K562 (cell line): Measurements from ENCODE around the gene TRIM33. TPM values are rescaled to one million over a fixed set of nuclear protein-coding genes. Genes with fewer than 3 reads are reported as not detected.
A peak's percentile ranks its signal among the peaks of the same experiment; 100 is the strongest.

Experiments used
- ARID1B ChIP-seq: fragments of 450-650 bp; IDR thresholded peaks from 2 replicates; pipeline ENCODE4 v1.6.1; 2016; ENCODE audit warnings: antibody characterized with exemption, mild to moderate bottlenecking, inconsistent platforms
- BRD4 ChIP-seq: fragments of 200-600 bp; sonication (generic); IDR thresholded peaks from 2 replicates; pipeline ENCODE4 v1.6.1; 2017; ENCODE audit warnings: inconsistent platforms
- CEBPG ChIP-seq, 3 experiments: fragments of 200-800 bp in 1 of 3; sonication (Bioruptor generic) in 1 of 3; sonication (generic) in 1 of 3; formaldehyde crosslinking in 1 of 3; IDR thresholded peaks in 2 of 3; conservative IDR thresholded peaks in 1 of 3; 2 replicates each; pipeline versions ENCODE4 v1.6.1 to v1.8.0; 2016 to 2022; ENCODE audit warnings: missing compliant biosample characterization in 2 of 3, missing genetic modification characterization in 2 of 3, mild to moderate bottlenecking in 1 of 3, missing genetic modification reagents in 1 of 3
- ELF1 ChIP-seq: fragments of 200-800 bp; sonication (Bioruptor generic); IDR thresholded peaks from 2 replicates; pipeline ENCODE4 v1.6.1; 2016; ENCODE audit warnings: missing genetic modification characterization, missing compliant biosample characterization
- ELF4 ChIP-seq: fragments of 450-650 bp; formaldehyde crosslinking; IDR thresholded peaks from 2 replicates; pipeline ENCODE4 v1.4.0; 2022; ENCODE audit warnings: missing genetic modification characterization
- EZH2 ChIP-seq: IDR thresholded peaks from 2 replicates; pipeline ENCODE4 v1.6.1; 2012; ENCODE audit warnings: low read depth, mild to moderate bottlenecking, inconsistent platforms, low read length, borderline replicate concordance
- FOXA1 ChIP-seq: fragments of 450-650 bp; IDR thresholded peaks from 2 replicates; pipeline ENCODE4 v1.6.1; 2016; ENCODE audit warnings: mild to moderate bottlenecking, borderline replicate concordance
- FOXA3 ChIP-seq, 2 experiments: fragments of 450-650 bp in 1 of 2; sonication (generic) in 1 of 2; formaldehyde crosslinking; IDR thresholded peaks in 1 of 2; conservative IDR thresholded peaks in 1 of 2; 2 replicates each; pipeline versions ENCODE4 v1.4.0 to v1.8.0; 2020 to 2022; ENCODE audit warnings: mild to moderate bottlenecking in 2 of 2, missing genetic modification reagents in 1 of 2
- FOXM1 ChIP-seq, 2 experiments: fragments of 450-650 bp in 1 of 2; sonication (generic) in 1 of 2; formaldehyde crosslinking in 1 of 2; IDR thresholded peaks; 2 replicates each; pipeline versions ENCODE4 v1.6.1 to v1.9.0; 2017 to 2022; ENCODE audit warnings: low read depth in 2 of 2, mild to moderate bottlenecking in 2 of 2, missing genetic modification reagents in 1 of 2, moderate library complexity in 1 of 2
- FOXP1 ChIP-seq: sonication (generic); formaldehyde crosslinking; IDR thresholded peaks from 2 replicates; pipeline ENCODE4 v1.8.0; 2022; ENCODE audit warnings: mild to moderate bottlenecking, missing genetic modification reagents
- ID3 ChIP-seq, 2 experiments: fragments of 250-450 bp in 1 of 2; fragments of 450-650 bp in 1 of 2; sonication (Bioruptor Pico) in 1 of 2; IDR thresholded peaks; 2 replicates each; pipeline versions ENCODE4 v1.6.1 to v1.8.0; 2016 to 2021; ENCODE audit warnings: mild to moderate bottlenecking in 2 of 2, moderate library complexity in 2 of 2, missing compliant biosample characterization in 1 of 2, missing genetic modification characterization in 1 of 2
- MTA1 ChIP-seq: fragments of 450-650 bp; IDR thresholded peaks from 2 replicates; pipeline ENCODE4 v1.6.1; 2017; ENCODE audit warnings: borderline replicate concordance
- MTA2 ChIP-seq: fragments of 450-650 bp; IDR thresholded peaks from 2 replicates; pipeline ENCODE4 v1.6.1; 2016; ENCODE audit warnings: low read depth
- POLR2B ChIP-seq: fragments of 450-650 bp; IDR thresholded peaks from 2 replicates; pipeline ENCODE4 v1.6.1; 2018; ENCODE audit warnings: low read depth; ENCODE audit not compliant: partially characterized antibody
- RBBP5 ChIP-seq: fragments of 200-600 bp; sonication (generic); IDR thresholded peaks from 2 replicates; pipeline ENCODE4 v1.6.1; 2012; ENCODE audit warnings: borderline replicate concordance, mild to moderate bottlenecking, low read length, control low read depth, inconsistent platforms; ENCODE audit not compliant: insufficient read depth, poor library complexity, severe bottlenecking
- STAT5B ChIP-seq: fragments of 250-450 bp; sonication (Bioruptor Pico); IDR thresholded peaks from 2 replicates; pipeline ENCODE4 v1.8.0; 2021; ENCODE audit warnings: mild to moderate bottlenecking, inconsistent platforms
- ZNF274 ChIP-seq: IDR thresholded peaks from 2 replicates; pipeline ENCODE4 v1.6.1; 2011; ENCODE audit warnings: low read depth, mild to moderate bottlenecking, low read length, moderate library complexity, borderline replicate concordance
- ZNF384 ChIP-seq: IDR thresholded peaks from 2 replicates; pipeline ENCODE4 v1.6.1; 2012; ENCODE audit warnings: low read depth, low read length, improper control_type of control experiment
- polyA plus RNA-seq, 8 experiments: library from polyadenylated mRNA; depleted of rRNA in 4 of 8; stranded (reverse) in 5 of 8; unstranded in 3 of 8; fragments of >200 nt; fragmentation: Nextera tagmentation in 2 of 8; fragmentation: Illumina TruSeq in 1 of 8; extraction: Ambion mirVana in 2 of 8; extraction: Trizol in 1 of 8; gene quantifications; 2 replicates each; pipeline versions ENCODE4 v1.2.1 to v1.2.3, GENCODE V29; 2011 to 2014; ENCODE audit warnings: inconsistent platforms in 1 of 8, missing spikeins in 1 of 8
- total RNA-seq, 7 experiments: library from RNA; depleted of rRNA in 6 of 7; stranded (reverse); fragments of >200 nt in 6 of 7; fragmentation: Illumina TruSeq in 2 of 7; extraction: Trizol in 2 of 7; gene quantifications; 2 replicates each; pipeline versions ENCODE4 v1.2.1 to v1.2.3, GENCODE V29; 2011 to 2021; ENCODE audit warnings: low replicate concordance in 1 of 7
- TF ChIP-seq, protein P1 (sequence below): sonication (generic); formaldehyde crosslinking; IDR thresholded peaks from 2 replicates; pipeline ENCODE4 v1.8.0; 2023; ENCODE audit warnings: mild to moderate bottlenecking, missing genetic modification reagents

TRIM33 gene
- total and polyA plus RNA-seq, 9 of the 15 experiments (the other 6 are each of a cell fraction or from before 2014, with no cell fraction given), result 9.3 to 58.4 (median 40.2) TPM

DNA sequence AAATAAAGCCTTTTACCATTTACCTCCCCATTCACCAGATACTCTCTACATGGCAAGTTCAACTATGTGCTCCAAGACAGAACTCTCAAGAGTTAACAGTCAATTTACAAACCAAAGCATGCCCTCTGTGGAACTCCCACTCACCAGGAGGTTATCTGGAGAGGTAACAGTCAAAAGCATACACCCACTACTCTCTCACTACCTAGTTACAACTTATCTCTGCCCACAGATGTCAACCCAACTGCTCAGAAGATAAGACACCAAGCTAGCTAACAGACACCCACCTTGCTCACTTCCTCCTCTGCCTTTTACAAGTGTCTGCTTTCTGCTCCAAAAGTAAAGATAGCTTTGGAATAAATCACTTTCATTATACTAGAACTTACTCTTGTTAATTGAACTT is 131.0 kb downstream of the TRIM33 start (continued):
- TF ChIP-seq STAT5B (CRISPR knock-in tag) (no peak), MTA1 (peak; percentile 95), FOXA3 (CRISPR knock-in tag; conservative IDR thresholded peaks at IDR 0.05 in 1 of 2, IDR thresholded peaks at IDR 0.05 in 1 of 2) (peak in 1 of 2 experiments; percentile 79; a peak in 2 of 4 replicates), RBBP5 (no peak), BRD4 (no peak), ZNF274 (peak; percentile 85), FOXA1 (no peak), ID3 (CRISPR knock-in tag; IDR thresholded peaks at IDR 0.05) (no peak), ID3 (tag; IDR thresholded peaks at IDR 0.05) (peak; percentile 96), POLR2B (no peak), ELF1 (tag) (peak; percentile 71), EZH2 (no peak; the same call in 1 of the 2 replicates), MTA2 (peak; percentile 99), ZNF384 (no peak), CEBPG (CRISPR knock-in tag; IDR thresholded peaks at IDR 0.05) (no peak), CEBPG (tag; conservative IDR thresholded peaks at IDR 0.05 in 1 of 2, IDR thresholded peaks at IDR 0.05 in 1 of 2) (no peak), ELF4 (CRISPR knock-in tag) (peak; percentile 96), ARID1B (peak; percentile 100), FOXM1 (IDR thresholded peaks at IDR 0.05; ENCODE audit: low read depth) (peak; percentile 99), FOXM1 (CRISPR knock-in tag; IDR thresholded peaks at IDR 0.05; ENCODE audit: low read depth) (no peak), FOXP1 (peak; percentile 57; the same call in 1 of the 2 replicates)
- TF ChIP-seq, protein P1, sequence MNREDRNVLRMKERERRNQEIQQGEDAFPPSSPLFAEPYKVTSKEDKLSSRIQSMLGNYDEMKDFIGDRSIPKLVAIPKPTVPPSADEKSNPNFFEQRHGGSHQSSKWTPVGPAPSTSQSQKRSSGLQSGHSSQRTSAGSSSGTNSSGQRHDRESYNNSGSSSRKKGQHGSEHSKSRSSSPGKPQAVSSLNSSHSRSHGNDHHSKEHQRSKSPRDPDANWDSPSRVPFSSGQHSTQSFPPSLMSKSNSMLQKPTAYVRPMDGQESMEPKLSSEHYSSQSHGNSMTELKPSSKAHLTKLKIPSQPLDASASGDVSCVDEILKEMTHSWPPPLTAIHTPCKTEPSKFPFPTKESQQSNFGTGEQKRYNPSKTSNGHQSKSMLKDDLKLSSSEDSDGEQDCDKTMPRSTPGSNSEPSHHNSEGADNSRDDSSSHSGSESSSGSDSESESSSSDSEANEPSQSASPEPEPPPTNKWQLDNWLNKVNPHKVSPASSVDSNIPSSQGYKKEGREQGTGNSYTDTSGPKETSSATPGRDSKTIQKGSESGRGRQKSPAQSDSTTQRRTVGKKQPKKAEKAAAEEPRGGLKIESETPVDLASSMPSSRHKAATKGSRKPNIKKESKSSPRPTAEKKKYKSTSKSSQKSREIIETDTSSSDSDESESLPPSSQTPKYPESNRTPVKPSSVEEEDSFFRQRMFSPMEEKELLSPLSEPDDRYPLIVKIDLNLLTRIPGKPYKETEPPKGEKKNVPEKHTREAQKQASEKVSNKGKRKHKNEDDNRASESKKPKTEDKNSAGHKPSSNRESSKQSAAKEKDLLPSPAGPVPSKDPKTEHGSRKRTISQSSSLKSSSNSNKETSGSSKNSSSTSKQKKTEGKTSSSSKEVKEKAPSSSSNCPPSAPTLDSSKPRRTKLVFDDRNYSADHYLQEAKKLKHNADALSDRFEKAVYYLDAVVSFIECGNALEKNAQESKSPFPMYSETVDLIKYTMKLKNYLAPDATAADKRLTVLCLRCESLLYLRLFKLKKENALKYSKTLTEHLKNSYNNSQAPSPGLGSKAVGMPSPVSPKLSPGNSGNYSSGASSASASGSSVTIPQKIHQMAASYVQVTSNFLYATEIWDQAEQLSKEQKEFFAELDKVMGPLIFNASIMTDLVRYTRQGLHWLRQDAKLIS (CRISPR knock-in tag), result no peak
